GM10248 (cell line): Measurements from ENCODE around the gene PACS1.
A peak's percentile ranks its signal among the peaks of the same experiment; 100 is the strongest.

Experiments
- CTCF ChIA-PET: fragments of 300-600 bp; sonication (Branson Sonifier 250); formaldehyde crosslinking; extraction: SDS; loops from one replicate; lab custom pipeline; 2021; ENCODE audit warnings: antibody characterized with exemption; lab: Yijun Ruan, JAX
- POLR2A ChIA-PET: fragments of 350-650 bp; sonication (Branson Sonifier 250); formaldehyde crosslinking; extraction: SDS; loops from one replicate; lab custom pipeline; 2020; ENCODE audit warnings: antibody characterized with exemption; lab: Yijun Ruan, JAX
- DNase-seq: peaks from one replicate; pipeline ENCODE4 v3.0.0; 2012; ENCODE audit errors: extremely low spot score
- TF ChIP-seq, protein P1 (sequence below): IDR thresholded peaks from 2 replicates; pipeline ENCODE4 v1.5.1; 2012; ENCODE audit warnings: mild to moderate bottlenecking, low read depth; ENCODE audit errors: extremely low read depth, missing control alignments, control extremely low read depth

Gene PACS1

DNA sequence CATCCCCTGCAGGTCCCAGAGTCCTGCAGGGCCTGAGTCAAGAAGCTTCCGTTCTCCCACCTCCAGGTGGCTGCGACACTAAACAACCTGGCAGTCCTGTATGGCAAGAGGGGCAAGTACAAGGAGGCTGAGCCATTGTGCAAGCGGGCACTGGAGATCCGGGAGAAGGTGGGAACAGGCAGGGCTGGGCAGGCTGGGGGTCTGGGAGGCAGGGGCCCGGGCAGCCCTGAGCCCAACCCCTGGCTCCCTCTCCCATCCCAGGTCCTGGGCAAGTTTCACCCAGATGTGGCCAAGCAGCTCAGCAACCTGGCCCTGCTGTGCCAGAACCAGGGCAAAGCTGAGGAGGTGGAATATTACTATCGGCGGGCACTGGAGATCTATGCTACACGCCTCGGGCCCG lies 193.7 kb downstream of the PACS1 start:
- TF ChIP-seq, protein P1, sequence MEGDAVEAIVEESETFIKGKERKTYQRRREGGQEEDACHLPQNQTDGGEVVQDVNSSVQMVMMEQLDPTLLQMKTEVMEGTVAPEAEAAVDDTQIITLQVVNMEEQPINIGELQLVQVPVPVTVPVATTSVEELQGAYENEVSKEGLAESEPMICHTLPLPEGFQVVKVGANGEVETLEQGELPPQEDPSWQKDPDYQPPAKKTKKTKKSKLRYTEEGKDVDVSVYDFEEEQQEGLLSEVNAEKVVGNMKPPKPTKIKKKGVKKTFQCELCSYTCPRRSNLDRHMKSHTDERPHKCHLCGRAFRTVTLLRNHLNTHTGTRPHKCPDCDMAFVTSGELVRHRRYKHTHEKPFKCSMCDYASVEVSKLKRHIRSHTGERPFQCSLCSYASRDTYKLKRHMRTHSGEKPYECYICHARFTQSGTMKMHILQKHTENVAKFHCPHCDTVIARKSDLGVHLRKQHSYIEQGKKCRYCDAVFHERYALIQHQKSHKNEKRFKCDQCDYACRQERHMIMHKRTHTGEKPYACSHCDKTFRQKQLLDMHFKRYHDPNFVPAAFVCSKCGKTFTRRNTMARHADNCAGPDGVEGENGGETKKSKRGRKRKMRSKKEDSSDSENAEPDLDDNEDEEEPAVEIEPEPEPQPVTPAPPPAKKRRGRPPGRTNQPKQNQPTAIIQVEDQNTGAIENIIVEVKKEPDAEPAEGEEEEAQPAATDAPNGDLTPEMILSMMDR, result no peak
- DNase-seq, result no peak
- POLR2A ChIA-PET, result no interaction called here
- CTCF ChIA-PET, result interaction anchor here (0.8 kb wide), 1 partner anchor 9 kb away, joined by 3 read pairs; no protein-coding TSS in a partner anchor

DNA sequence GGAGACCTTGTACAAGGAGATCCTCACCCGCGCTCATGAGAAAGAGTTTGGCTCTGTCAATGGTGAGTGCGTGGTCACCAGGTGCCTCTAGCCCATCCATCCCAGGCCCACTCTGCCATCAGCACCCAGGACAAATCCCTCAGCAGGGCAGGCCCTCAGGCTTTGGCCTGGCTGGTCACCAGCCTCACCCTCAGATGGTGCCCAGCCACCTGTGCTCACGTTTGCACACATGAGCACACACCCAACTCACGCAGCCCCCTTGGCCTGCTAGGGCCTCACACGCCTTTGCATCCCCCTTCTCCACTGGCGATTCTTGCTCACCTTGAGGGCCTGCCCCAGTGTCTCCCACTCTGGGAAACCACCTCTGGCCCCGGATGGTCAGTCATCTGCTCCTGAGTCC lies 194.3 kb downstream of the PACS1 start:
- CTCF ChIA-PET, result interaction anchor here (0.8 kb wide), 1 partner anchor 9 kb away, joined by 3 read pairs; no protein-coding TSS in a partner anchor
- POLR2A ChIA-PET, result interaction anchor here (0.6 kb wide), 1 partner anchor 461 kb away, joined by 8 read pairs; no protein-coding TSS in a partner anchor

DNA sequence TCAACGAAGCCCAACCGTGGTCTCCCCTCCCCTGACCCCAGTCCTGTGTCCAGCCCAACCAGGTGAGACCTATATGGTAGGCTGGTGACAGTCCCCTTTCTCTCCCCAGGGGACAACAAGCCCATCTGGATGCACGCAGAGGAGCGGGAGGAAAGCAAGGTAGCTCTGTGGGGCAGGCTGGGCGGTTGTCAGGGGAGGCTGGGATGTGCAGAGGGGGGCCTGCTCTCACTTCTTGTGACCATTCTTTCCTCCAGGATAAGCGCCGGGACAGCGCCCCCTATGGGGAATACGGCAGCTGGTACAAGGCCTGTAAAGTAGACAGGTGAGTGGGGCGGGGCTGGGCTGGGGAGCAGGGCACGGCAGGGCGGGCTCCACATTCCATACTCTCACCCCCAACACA lies 194.8 kb downstream of the PACS1 start:
- TF ChIP-seq, protein P1, result peak; percentile 40
- POLR2A ChIA-PET, result interaction anchor here (0.6 kb wide), 1 partner anchor 460 kb away, joined by 8 read pairs; no protein-coding TSS in a partner anchor
- DNase-seq, result no peak
- CTCF ChIA-PET, result interaction anchor here (1.8 kb wide), 1 partner anchor 43 kb away, joined by 6 read pairs; no protein-coding TSS in a partner anchor

More for the DNA sequence above, 194.3 kb downstream of the PACS1 start:
- DNase-seq, result no peak
- TF ChIP-seq, protein P1, result no peak

DNA sequence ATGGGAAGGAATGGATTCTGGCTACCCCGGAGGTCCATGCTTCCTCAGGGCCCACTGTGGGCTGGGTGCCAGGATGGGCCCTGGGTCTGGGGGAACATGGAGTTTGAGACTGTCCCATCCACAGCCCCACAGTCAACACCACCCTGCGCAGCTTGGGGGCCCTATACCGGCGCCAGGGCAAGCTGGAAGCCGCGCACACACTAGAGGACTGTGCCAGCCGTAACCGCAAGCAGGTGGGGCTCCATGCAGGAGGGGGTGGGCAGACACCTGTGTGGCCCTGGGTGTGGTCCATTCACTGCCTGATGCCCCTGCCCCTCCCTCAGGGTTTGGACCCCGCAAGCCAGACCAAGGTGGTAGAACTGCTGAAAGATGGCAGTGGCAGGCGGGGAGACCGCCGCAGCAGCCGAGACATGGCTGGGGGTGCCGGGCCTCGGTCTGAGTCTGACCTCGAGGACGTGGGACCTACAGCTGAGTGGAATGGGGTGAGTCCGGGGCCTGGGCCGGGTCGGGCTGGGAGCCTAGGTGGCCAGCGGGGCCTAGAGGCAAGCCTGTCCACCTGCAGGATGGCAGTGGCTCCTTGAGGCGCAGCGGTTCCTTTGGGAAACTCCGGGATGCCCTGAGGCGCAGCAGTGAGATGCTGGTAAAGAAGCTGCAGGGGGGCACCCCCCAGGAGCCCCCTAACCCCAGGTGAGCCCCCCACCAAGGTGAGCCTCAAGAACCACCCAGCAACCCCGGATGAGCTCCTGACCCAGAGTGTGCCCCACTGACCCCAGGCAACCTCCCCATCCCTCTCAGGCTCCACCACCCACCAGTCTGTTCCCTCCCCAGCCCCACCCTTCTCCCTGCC lies 195.7 kb downstream of the PACS1 start:
- TF ChIP-seq, protein P1, result no peak
- CTCF ChIA-PET, result interaction anchor here (1.0 to 1.8 kb wide), 2 partner anchors 14 to 44 kb away, joined by 3 to 6 read pairs; no protein-coding TSS in a partner anchor
- POLR2A ChIA-PET, result no interaction called here
- DNase-seq, result no peak

DNA sequence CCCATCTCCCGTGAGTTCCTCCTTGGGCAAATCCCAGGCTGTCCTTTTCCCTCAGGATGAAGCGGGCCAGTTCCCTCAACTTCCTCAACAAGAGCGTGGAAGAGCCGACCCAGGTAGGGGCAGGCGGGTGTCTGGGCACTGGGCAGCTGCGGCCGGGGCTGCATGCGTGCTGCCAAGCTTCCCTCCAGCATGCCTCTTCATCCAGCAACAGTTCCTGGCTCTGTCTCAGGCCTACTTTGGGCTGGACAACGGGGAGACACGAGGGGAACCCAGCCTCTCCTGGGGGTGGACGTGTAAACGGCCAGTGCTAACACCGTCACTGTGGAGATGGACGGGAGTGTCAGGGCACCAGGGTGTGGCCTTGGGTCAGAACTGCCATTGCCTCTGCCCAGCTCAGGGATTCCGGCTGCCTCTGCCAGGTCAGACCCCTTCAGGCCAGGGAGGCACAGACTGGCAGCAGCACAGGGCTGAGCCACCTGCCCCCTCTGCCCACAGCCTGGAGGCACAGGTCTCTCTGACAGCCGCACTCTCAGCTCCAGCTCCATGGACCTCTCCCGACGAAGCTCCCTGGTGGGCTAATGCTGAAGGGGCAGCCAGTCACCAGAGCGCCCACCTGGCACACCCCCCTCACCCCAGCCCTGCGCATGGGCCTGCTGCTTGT lies 196.4 kb downstream of the PACS1 start:
- ChIA-PET POLR2A (interaction anchor here (1.4 kb wide), 1 partner anchor 15 kb away, joined by 4 read pairs; no protein-coding TSS in a partner anchor), CTCF (interaction anchor here (1.0 to 1.8 kb wide), 2 partner anchors 15 to 45 kb away, joined by 3 to 6 read pairs; no protein-coding TSS in a partner anchor)
- no peak for DNase-seq
- TF ChIP-seq, protein P1, result no peak

DNA sequence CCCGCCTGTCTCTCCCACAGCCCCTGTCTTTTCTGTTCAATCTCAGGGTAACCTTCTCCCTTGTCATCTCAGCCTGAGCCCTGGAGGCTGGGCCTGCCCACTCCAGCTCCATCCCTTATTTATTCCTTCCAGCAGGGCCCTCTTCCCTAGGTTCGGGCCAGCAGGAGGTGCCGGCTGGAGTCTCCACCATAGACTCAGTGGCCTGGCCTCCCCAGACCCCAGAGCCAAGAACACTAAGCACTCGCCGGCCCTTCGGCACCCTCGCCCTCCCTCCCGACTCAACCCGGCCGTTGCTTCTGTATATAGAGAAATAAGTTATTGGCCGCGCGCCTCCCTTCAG lies 196.9 kb downstream of the PACS1 start:
- POLR2A ChIA-PET, result interaction anchor here (1.3 to 1.4 kb wide), 2 partner anchors 14 to 19 kb away, joined by 4 to 5 read pairs; no protein-coding TSS in a partner anchor
- TF ChIP-seq, protein P1, result no peak
- CTCF ChIA-PET, result interaction anchor here (2.2 kb wide), 1 partner anchor 45 kb away, joined by 10 read pairs; no protein-coding TSS in a partner anchor
- DNase-seq, result no peak
